HepG2 (cell line): Measurements from ENCODE around the gene CBLC. TPM values are rescaled to one million over a fixed set of nuclear protein-coding genes. Genes with fewer than 3 reads are reported as not detected.

Experiments
- CCAR2 ChIP-seq: fragments of 200-400 bp; formaldehyde crosslinking; optimal IDR thresholded peaks from 2 replicates; pipeline ENCODE3; 2018; ENCODE audit warnings: low read depth, mild to moderate bottlenecking, low read length, moderate library complexity
- DPF2 ChIP-seq: sonication (generic); formaldehyde crosslinking; IDR thresholded peaks from 2 replicates; pipeline ENCODE4 v1.4.0; 2020; ENCODE audit warnings: mild to moderate bottlenecking, low read depth, missing genetic modification reagents, borderline replicate concordance
- FOXJ3 ChIP-seq: sonication (generic); formaldehyde crosslinking; IDR thresholded peaks from 2 replicates; pipeline ENCODE4 v1.4.0; 2020; ENCODE audit warnings: missing genetic modification reagents, mild to moderate bottlenecking, borderline replicate concordance
- KLF16 ChIP-seq, 2 experiments: sonication (generic) in 1 of 2; formaldehyde crosslinking in 1 of 2; IDR thresholded peaks; 2 replicates each; pipeline versions ENCODE4 v1.6.1 to v1.8.0; 2016 to 2023; ENCODE audit warnings: missing genetic modification reagents in 2 of 2, missing compliant biosample characterization in 1 of 2
- NCOA5 ChIP-seq: sonication (generic); formaldehyde crosslinking; IDR thresholded peaks from 2 replicates; pipeline ENCODE4 v1.4.0; 2020; ENCODE audit warnings: missing genetic modification reagents
- PHF20 ChIP-seq: sonication (generic); formaldehyde crosslinking; IDR thresholded peaks from 2 replicates; pipeline ENCODE4 v1.5.0; 2020; ENCODE audit warnings: mild to moderate bottlenecking, missing genetic modification reagents
- SIN3B ChIP-seq: fragments of 150-350 bp; IDR thresholded peaks from 2 replicates; pipeline ENCODE4 v1.6.1; 2014; ENCODE audit warnings: low read length
- TCF7L2 ChIP-seq: IDR thresholded peaks from 2 replicates; pipeline ENCODE4 v1.6.1; 2011; ENCODE audit warnings: mild to moderate bottlenecking, low read depth, low read length, moderate library complexity
- ZBTB1 ChIP-seq: sonication (generic); formaldehyde crosslinking; IDR thresholded peaks from 2 replicates; pipeline ENCODE4 v1.4.0; 2020; ENCODE audit warnings: missing genetic modification reagents, borderline replicate concordance
- ZEB1 ChIP-seq: IDR thresholded peaks from 2 replicates; pipeline ENCODE4 v1.6.1; 2012; ENCODE audit warnings: mild to moderate bottlenecking, low read depth, inconsistent platforms; ENCODE audit not compliant: insufficient replicate concordance
- ZKSCAN8 ChIP-seq: IDR thresholded peaks from 2 replicates; pipeline ENCODE4 v1.6.1; 2016; ENCODE audit warnings: borderline replicate concordance, missing genetic modification reagents, missing compliant biosample characterization
- ZMYM3 ChIP-seq: sonication (generic); formaldehyde crosslinking; IDR thresholded peaks from 2 replicates; pipeline ENCODE4 v1.5.1; 2020; ENCODE audit warnings: mild to moderate bottlenecking, missing genetic modification reagents
- ZNF333 ChIP-seq: sonication (generic); formaldehyde crosslinking; IDR thresholded peaks from 2 replicates; pipeline ENCODE4 v1.4.0; 2020; ENCODE audit warnings: mild to moderate bottlenecking, missing genetic modification reagents, borderline replicate concordance
- ZNF34 ChIP-seq: sonication (generic); formaldehyde crosslinking; IDR thresholded peaks from 2 replicates; pipeline ENCODE4 v1.4.0; 2020; ENCODE audit warnings: mild to moderate bottlenecking, missing genetic modification reagents, borderline replicate concordance
- ZNF549 ChIP-seq: sonication (generic); formaldehyde crosslinking; IDR thresholded peaks from 2 replicates; pipeline ENCODE4 v1.5.0; 2020; ENCODE audit warnings: missing genetic modification reagents
- ZNF550 ChIP-seq: sonication (generic); formaldehyde crosslinking; IDR thresholded peaks from 2 replicates; pipeline ENCODE4 v1.4.0; 2020; ENCODE audit warnings: mild to moderate bottlenecking, missing genetic modification reagents, borderline replicate concordance
- ZNF891 ChIP-seq: sonication (generic); formaldehyde crosslinking; IDR thresholded peaks from 2 replicates; pipeline ENCODE4 v1.5.0; 2020; ENCODE audit warnings: mild to moderate bottlenecking, missing genetic modification reagents
- ZSCAN30 ChIP-seq: sonication (generic); formaldehyde crosslinking; IDR thresholded peaks from 2 replicates; pipeline ENCODE4 v1.5.0; 2020; ENCODE audit warnings: mild to moderate bottlenecking, missing genetic modification reagents
- polyA plus RNA-seq, 8 experiments: library from polyadenylated mRNA; depleted of rRNA in 3 of 8; stranded (reverse) in 7 of 8; unstranded in 1 of 8; fragments of >200 nt; fragmentation: Illumina TruSeq in 4 of 8; extraction: Trizol in 4 of 8; gene quantifications; 2 replicates each; pipeline versions ENCODE4 v1.2.1 to v1.2.3, GENCODE V29; 2011 to 2016; ENCODE audit warnings: low read depth in 4 of 8, missing spikeins in 1 of 8, mixed read lengths in 1 of 8; ENCODE audit not compliant: insufficient read depth in 1 of 8
- total RNA-seq, 5 experiments: library from RNA; depleted of rRNA; stranded (reverse); fragments of >200 nt; fragmentation: Illumina TruSeq; extraction: Trizol; gene quantifications; 2 replicates each; pipeline ENCODE4 v1.2.3, GENCODE V29; 2016; ENCODE audit warnings: low read depth in 1 of 5
- TF ChIP-seq, protein P1 (sequence below): sonication (generic); formaldehyde crosslinking; IDR thresholded peaks from 2 replicates; pipeline ENCODE4 v1.9.0; 2021; ENCODE audit warnings: missing genetic modification reagents, borderline replicate concordance
- TF ChIP-seq, protein P2 (sequence below), 2 experiments: fragments of 450-650 bp in 1 of 2; sonication (generic) in 1 of 2; formaldehyde crosslinking in 1 of 2; IDR thresholded peaks; 2 replicates each; pipeline versions ENCODE4 v1.6.1 to v1.8.0; 2016 to 2022; ENCODE audit warnings: antibody characterized with exemption in 1 of 2, mild to moderate bottlenecking in 1 of 2, missing genetic modification reagents in 1 of 2

CBLC gene
- total and polyA plus RNA-seq, 2 of the 13 experiments (the other 11 are each of a cell fraction or from before 2014, with no cell fraction given), result 1.8 to 2.6 TPM

DNA sequence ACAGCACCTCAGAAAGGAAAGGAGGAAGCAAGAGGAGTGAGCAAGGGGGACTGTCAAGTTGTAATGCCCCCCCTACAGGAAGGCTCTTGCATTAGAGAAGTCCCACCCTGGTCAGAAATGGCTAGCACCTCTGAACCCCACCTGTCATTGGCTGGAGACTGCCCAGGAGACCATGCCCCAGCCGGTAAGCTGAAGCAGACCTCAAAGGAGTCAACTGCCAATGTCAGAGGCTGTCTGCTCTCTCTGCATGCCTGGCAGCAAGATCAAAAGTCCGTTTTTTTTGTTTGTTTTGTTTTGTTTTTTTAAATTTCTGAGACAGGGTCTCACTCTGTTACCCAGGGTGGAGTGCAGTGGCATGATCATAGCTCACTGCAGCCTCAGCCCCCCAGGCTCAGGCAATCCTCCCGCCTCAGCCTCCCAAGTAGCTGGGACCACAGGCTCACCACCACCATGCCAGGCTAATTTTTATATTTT, 37.3 kb upstream of the CBLC start (continued):
- TF ChIP-seq PHF20 (CRISPR knock-in tag), result no peak
- no peak for TF ChIP-seq ZNF333 (CRISPR knock-in tag)
- no peak for TF ChIP-seq KLF16 (CRISPR knock-in tag; IDR thresholded peaks at IDR 0.05)
- TF ChIP-seq SIN3B, result no peak
- no peak for TF ChIP-seq TCF7L2
- no peak for TF ChIP-seq ZEB1
- TF ChIP-seq ZNF549 (CRISPR knock-in tag), result no peak
- TF ChIP-seq CCAR2, result no peak
- TF ChIP-seq, protein P1, sequence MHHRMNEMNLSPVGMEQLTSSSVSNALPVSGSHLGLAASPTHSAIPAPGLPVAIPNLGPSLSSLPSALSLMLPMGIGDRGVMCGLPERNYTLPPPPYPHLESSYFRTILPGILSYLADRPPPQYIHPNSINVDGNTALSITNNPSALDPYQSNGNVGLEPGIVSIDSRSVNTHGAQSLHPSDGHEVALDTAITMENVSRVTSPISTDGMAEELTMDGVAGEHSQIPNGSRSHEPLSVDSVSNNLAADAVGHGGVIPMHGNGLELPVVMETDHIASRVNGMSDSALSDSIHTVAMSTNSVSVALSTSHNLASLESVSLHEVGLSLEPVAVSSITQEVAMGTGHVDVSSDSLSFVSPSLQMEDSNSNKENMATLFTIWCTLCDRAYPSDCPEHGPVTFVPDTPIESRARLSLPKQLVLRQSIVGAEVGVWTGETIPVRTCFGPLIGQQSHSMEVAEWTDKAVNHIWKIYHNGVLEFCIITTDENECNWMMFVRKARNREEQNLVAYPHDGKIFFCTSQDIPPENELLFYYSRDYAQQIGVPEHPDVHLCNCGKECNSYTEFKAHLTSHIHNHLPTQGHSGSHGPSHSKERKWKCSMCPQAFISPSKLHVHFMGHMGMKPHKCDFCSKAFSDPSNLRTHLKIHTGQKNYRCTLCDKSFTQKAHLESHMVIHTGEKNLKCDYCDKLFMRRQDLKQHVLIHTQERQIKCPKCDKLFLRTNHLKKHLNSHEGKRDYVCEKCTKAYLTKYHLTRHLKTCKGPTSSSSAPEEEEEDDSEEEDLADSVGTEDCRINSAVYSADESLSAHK (CRISPR knock-in tag), result no peak
- TF ChIP-seq ZNF550, result no peak
- no peak for TF ChIP-seq ZNF34 (CRISPR knock-in tag)
- TF ChIP-seq FOXJ3 (CRISPR knock-in tag), result no peak
- no peak for TF ChIP-seq ZKSCAN8
- TF ChIP-seq, protein P2, sequence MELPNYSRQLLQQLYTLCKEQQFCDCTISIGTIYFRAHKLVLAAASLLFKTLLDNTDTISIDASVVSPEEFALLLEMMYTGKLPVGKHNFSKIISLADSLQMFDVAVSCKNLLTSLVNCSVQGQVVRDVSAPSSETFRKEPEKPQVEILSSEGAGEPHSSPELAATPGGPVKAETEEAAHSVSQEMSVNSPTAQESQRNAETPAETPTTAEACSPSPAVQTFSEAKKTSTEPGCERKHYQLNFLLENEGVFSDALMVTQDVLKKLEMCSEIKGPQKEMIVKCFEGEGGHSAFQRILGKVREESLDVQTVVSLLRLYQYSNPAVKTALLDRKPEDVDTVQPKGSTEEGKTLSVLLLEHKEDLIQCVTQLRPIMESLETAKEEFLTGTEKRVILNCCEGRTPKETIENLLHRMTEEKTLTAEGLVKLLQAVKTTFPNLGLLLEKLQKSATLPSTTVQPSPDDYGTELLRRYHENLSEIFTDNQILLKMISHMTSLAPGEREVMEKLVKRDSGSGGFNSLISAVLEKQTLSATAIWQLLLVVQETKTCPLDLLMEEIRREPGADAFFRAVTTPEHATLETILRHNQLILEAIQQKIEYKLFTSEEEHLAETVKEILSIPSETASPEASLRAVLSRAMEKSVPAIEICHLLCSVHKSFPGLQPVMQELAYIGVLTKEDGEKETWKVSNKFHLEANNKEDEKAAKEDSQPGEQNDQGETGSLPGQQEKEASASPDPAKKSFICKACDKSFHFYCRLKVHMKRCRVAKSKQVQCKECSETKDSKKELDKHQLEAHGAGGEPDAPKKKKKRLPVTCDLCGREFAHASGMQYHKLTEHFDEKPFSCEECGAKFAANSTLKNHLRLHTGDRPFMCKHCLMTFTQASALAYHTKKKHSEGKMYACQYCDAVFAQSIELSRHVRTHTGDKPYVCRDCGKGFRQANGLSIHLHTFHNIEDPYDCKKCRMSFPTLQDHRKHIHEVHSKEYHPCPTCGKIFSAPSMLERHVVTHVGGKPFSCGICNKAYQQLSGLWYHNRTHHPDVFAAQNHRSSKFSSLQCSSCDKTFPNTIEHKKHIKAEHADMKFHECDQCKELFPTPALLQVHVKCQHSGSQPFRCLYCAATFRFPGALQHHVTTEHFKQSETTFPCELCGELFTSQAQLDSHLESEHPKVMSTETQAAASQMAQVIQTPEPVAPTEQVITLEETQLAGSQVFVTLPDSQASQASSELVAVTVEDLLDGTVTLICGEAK (IDR thresholded peaks at IDR 0.05), result no peak
- TF ChIP-seq, protein P2 (CRISPR knock-in tag; IDR thresholded peaks at IDR 0.05), result no peak
- TF ChIP-seq ZBTB1 (CRISPR knock-in tag), result no peak
- no peak for TF ChIP-seq ZSCAN30
- TF ChIP-seq ZMYM3 (CRISPR knock-in tag), result peak; percentile 96
- TF ChIP-seq NCOA5 (CRISPR knock-in tag), result no peak
- no peak for TF ChIP-seq DPF2 (CRISPR knock-in tag)
- TF ChIP-seq ZNF891 (CRISPR knock-in tag), result no peak
